ENCODE results near the gene XKRX. TPM values are rescaled to one million over a fixed set of nuclear protein-coding genes. Genes with fewer than 3 reads are reported as not detected.

XKRX gene
- total RNA-seq, 1 donor: under 0.01 TPM

DNA sequence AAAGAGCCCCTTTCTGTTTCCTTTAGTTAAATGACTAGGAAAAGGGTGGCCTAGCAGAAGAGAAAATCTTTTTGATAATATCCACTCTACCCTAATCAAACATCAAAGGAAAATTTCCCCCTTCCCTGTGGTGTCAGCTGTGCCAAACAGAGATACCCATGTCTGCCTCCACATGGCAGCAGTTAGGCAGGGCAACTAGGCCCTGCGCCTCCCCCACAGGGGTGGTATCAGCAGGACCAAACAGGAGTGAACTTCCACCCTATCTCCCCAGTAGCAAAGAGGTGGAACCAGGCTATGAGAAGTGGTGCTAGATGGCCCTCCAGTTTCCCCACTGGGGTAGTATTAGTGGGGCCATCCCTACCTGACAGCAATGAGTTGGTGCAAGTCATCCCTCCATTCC, 19.8 kb upstream of the XKRX start:
- Histone ChIP-seq H3K79me2 (ENCODE audit: insufficient read depth, low read length) (no peaks in the 10 kb centered on the region), H3K27ac (ENCODE audit: low read depth, low read length) (no peak overlapping the region), H3K4me1 (ENCODE audit: insufficient read depth, low read length) (no peaks in the 10 kb centered on the region), H4K20me1 (ENCODE audit: insufficient read depth, low read length) (no peaks in the 10 kb centered on the region), H3K4me3 (ENCODE audit: insufficient read depth, low read length) (no peak overlapping the region), H3K9me3 (ENCODE audit: low read depth, low read length) (no peaks in the 10 kb centered on the region), H2AFZ (ENCODE audit: low read length) (no peak overlapping the region), H3K27me3 (ENCODE audit: insufficient read depth, low read length) (no peaks in the 10 kb centered on the region), H3K4me2 (ENCODE audit: insufficient read depth, low read length) (no peak overlapping the region), H3K36me3 (ENCODE audit: insufficient read depth, low read length) (no peaks in the 10 kb centered on the region)
- DNase-seq (ENCODE audit: insufficient read length, low spot score, missing footprints): no peak
- TF ChIP-seq, protein P1, sequence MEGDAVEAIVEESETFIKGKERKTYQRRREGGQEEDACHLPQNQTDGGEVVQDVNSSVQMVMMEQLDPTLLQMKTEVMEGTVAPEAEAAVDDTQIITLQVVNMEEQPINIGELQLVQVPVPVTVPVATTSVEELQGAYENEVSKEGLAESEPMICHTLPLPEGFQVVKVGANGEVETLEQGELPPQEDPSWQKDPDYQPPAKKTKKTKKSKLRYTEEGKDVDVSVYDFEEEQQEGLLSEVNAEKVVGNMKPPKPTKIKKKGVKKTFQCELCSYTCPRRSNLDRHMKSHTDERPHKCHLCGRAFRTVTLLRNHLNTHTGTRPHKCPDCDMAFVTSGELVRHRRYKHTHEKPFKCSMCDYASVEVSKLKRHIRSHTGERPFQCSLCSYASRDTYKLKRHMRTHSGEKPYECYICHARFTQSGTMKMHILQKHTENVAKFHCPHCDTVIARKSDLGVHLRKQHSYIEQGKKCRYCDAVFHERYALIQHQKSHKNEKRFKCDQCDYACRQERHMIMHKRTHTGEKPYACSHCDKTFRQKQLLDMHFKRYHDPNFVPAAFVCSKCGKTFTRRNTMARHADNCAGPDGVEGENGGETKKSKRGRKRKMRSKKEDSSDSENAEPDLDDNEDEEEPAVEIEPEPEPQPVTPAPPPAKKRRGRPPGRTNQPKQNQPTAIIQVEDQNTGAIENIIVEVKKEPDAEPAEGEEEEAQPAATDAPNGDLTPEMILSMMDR (IDR thresholded peaks at IDR 0.05; ENCODE audit: extremely low read depth, low read depth, low read length): no peak

DNA sequence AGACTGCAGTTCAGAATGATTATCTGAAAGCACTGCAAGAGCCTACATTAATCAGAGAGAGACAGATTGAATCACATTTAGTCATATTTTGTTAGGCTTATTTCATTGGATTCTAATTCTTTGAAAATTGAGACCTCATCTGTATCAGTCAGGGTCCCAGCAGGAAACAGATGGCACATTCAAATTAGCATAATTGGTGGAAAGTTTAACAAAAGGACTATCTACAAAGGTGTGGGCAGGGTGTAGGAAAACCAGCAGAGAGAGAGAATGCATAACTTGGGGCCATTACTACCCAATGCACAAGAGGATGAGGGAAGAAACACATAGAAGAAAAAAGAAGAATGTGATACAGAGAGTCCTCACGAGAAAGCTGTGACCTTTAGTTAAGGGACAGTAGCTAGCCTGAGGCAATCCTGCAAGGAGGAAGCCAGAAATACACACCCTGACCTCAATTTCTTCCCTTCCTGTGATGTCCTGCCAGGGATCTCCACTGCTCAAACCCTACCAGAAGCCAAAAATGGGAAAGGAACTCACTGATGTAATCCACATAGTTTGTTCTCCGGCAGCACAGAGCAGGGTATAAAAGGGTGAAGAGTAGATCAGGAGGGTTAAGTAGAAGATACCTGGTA, 17.7 kb upstream of the XKRX start:
- Histone ChIP-seq H2AFZ (ENCODE audit: low read length) (no peak overlapping the region), H3K4me2 (ENCODE audit: insufficient read depth, low read length) (no peak overlapping the region), H3K36me3 (ENCODE audit: insufficient read depth, low read length) (no peaks in the 10 kb centered on the region), H3K9me3 (ENCODE audit: low read depth, low read length) (no peaks in the 10 kb centered on the region), H4K20me1 (ENCODE audit: insufficient read depth, low read length) (no peaks in the 10 kb centered on the region), H3K27me3 (ENCODE audit: insufficient read depth, low read length) (no peaks in the 10 kb centered on the region), H3K4me1 (ENCODE audit: insufficient read depth, low read length) (no peaks in the 10 kb centered on the region), H3K27ac (ENCODE audit: low read depth, low read length) (no peak overlapping the region), H3K4me3 (ENCODE audit: insufficient read depth, low read length) (no peak overlapping the region), H3K79me2 (ENCODE audit: insufficient read depth, low read length) (no peaks in the 10 kb centered on the region)
- TF ChIP-seq, protein P1 (IDR thresholded peaks at IDR 0.05; ENCODE audit: extremely low read depth, low read depth, low read length): no peak
- DNase-seq (ENCODE audit: insufficient read length, low spot score, missing footprints): no peak

DNA sequence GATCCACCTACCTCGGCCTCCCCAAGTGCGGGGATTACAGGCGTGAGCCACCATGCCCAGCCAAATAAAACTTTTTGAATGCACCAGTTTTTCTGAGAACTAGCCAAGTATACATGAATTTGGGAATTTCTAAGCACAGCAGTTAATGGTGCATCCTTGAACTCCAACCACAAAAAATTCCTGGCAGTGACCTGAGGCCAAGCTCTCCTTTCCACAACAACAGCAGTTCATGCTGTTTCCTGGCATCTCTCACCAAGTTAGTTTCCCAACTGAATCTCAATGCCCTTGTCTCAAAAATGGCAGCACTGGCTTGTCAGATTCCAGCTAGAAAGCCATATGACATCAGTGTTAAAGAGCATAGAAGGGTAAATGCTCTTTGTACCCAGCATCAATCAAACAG, 15.9 kb upstream of the XKRX start:
- Histone ChIP-seq H2AFZ (ENCODE audit: low read length) (no peak overlapping the region), H3K36me3 (ENCODE audit: insufficient read depth, low read length) (no peaks in the 10 kb centered on the region), H3K9me3 (ENCODE audit: low read depth, low read length) (no peaks in the 10 kb centered on the region), H3K4me2 (ENCODE audit: insufficient read depth, low read length) (no peak overlapping the region), H3K79me2 (ENCODE audit: insufficient read depth, low read length) (no peaks in the 10 kb centered on the region), H3K27me3 (ENCODE audit: insufficient read depth, low read length) (no peaks in the 10 kb centered on the region), H3K27ac (ENCODE audit: low read depth, low read length) (no peak overlapping the region), H3K4me3 (ENCODE audit: insufficient read depth, low read length) (no peak overlapping the region), H4K20me1 (ENCODE audit: insufficient read depth, low read length) (no peaks in the 10 kb centered on the region), H3K4me1 (ENCODE audit: insufficient read depth, low read length) (no peaks in the 10 kb centered on the region)
- DNase-seq (ENCODE audit: insufficient read length, low spot score, missing footprints): no peak
- TF ChIP-seq, protein P1 (IDR thresholded peaks at IDR 0.05; ENCODE audit: extremely low read depth, low read depth, low read length): no peak

DNA sequence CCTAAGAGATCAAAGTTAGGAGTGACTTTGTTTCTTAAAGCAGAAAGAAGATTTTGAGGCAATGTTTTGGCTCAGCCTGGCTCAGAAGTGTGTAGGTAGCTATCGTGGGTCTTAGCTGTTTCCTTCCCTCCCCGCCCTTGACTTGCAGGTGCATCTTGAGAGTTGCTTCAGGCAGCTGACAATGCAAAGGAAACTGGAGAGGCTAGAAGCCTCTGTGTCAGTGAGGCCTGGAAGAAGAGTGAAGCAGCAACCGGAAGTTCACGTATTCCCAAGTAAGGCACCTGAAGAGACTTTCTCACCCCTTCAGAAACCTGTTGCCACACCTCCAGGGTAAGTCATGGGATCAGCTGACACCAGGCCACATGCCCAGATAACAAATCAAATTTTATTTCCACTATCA, 10.6 kb upstream of the XKRX start:
- H3K4me2 ChIP-seq (ENCODE audit: insufficient read depth, low read length): no peak overlapping the region
- H3K79me2 ChIP-seq (ENCODE audit: insufficient read depth, low read length): no peaks in the 10 kb centered on the region
- no peaks in the 10 kb centered on the region for H3K9me3 ChIP-seq (ENCODE audit: low read depth, low read length)
- no peaks in the 10 kb centered on the region for H3K36me3 ChIP-seq (ENCODE audit: insufficient read depth, low read length)
- H3K4me1 ChIP-seq (ENCODE audit: insufficient read depth, low read length): no peaks in the 10 kb centered on the region
- H2AFZ ChIP-seq (ENCODE audit: low read length): no peak overlapping the region
- no peak overlapping the region for H3K4me3 ChIP-seq (ENCODE audit: insufficient read depth, low read length)
- no peak overlapping the region for H3K27ac ChIP-seq (ENCODE audit: low read depth, low read length)
- TF ChIP-seq, protein P1 (IDR thresholded peaks at IDR 0.05; ENCODE audit: extremely low read depth, low read depth, low read length): no peak
- no peaks in the 10 kb centered on the region for H4K20me1 ChIP-seq (ENCODE audit: insufficient read depth, low read length)
- no peak for DNase-seq (ENCODE audit: insufficient read length, low spot score, missing footprints)
- no peaks in the 10 kb centered on the region for H3K27me3 ChIP-seq (ENCODE audit: insufficient read depth, low read length)
